ENCODE results near the gene HMGCL. TPM values are rescaled to one million over a fixed set of nuclear protein-coding genes. Genes with fewer than 3 reads are reported as not detected.

Gene HMGCL
- polyA plus RNA-seq, 3 donors = 17.8 to 26.7 (median 22.1) TPM

GRCh38 chr1:23865543-23865930 lies 40.3 kb upstream of the HMGCL start:
- Mint-ChIP-seq H3K4me1 (peaks cover 49% of the 10 kb centered on the region), H3K36me3 (peaks cover 33 to 42% of the 10 kb centered on the region in 2 donors), H3K4me3 (peak overlapping the region; percentile 20 to 21), H3K9me3 (peaks cover 0 to 9% (median 2%) of the 10 kb centered on the region in 7 donors), H3K27ac (peak overlapping the region in 1 of 7 donors; percentile 59), H3K27me3 (ENCODE audit: low read depth in 3 of 3) (peaks cover 0 to 13% (median 2%) of the 10 kb centered on the region in 3 donors)
- Histone ChIP-seq H3K4me2 (replicated peaks; ENCODE audit: extremely low read depth, low read length, poor library complexity, severe bottlenecking) (peak overlapping the region; percentile 1), H3K79me2 (ENCODE audit: insufficient read depth, low read length) (peaks cover 7% of the 10 kb centered on the region), H3K36me3 (replicated peaks in 1 of 2; ENCODE audit: control insufficient read depth in 1 of 2, insufficient read depth in 2 of 2, low read length in 2 of 2) (peaks cover 34 to 45% of the 10 kb centered on the region in 2 donors), H3K27ac (ENCODE audit: low read depth in 1 of 2, low read length in 2 of 2) (peak overlapping the region in 1 of 2 donors; percentile 13), H4K20me1 (ENCODE audit: insufficient read depth, low read length) (no peaks in the 10 kb centered on the region), H3K9ac (ENCODE audit: insufficient read depth, low read length, poor library complexity, severe bottlenecking) (no peak overlapping the region), H2AFZ (ENCODE audit: insufficient read depth, low read depth, low read length, poor library complexity, severe bottlenecking) (no peak overlapping the region), H3K4me3 (replicated peaks in 1 of 3; ENCODE audit: low read depth in 2 of 3, low read length in 3 of 3) (peak overlapping the region in 1 of 3 experiments; percentile 18), H3K9me3 (replicated peaks in 1 of 2; ENCODE audit: control insufficient read depth in 1 of 2, insufficient read depth in 1 of 2, low read length in 2 of 2) (no peaks in the 10 kb centered on the region), H3K27me3 (ENCODE audit: control insufficient read depth in 2 of 2, insufficient read depth in 2 of 2, low read length in 2 of 2) (no peaks in the 10 kb centered on the region), H3K4me1 (ENCODE audit: control insufficient read depth in 1 of 2, insufficient read depth in 2 of 2, low read length in 2 of 2) (peaks cover 47 to 48% of the 10 kb centered on the region in 2 donors)
- intact Hi-C loops (cut with micrococcal nuclease) = loop anchor here (5.0 kb wide), 3 partner anchors 52 to 78 kb away; no protein-coding TSS in a partner anchor
- 74% methylated on average over 3 of the region's 4 CpGs for WGBS (ENCODE audit: insufficient coverage)
- no peak for TF ChIP-seq CTCF (IDR thresholded peaks at IDR 0.05)
- peak; percentile 29 to 70 (median 42) for DNase-seq

DNA sequence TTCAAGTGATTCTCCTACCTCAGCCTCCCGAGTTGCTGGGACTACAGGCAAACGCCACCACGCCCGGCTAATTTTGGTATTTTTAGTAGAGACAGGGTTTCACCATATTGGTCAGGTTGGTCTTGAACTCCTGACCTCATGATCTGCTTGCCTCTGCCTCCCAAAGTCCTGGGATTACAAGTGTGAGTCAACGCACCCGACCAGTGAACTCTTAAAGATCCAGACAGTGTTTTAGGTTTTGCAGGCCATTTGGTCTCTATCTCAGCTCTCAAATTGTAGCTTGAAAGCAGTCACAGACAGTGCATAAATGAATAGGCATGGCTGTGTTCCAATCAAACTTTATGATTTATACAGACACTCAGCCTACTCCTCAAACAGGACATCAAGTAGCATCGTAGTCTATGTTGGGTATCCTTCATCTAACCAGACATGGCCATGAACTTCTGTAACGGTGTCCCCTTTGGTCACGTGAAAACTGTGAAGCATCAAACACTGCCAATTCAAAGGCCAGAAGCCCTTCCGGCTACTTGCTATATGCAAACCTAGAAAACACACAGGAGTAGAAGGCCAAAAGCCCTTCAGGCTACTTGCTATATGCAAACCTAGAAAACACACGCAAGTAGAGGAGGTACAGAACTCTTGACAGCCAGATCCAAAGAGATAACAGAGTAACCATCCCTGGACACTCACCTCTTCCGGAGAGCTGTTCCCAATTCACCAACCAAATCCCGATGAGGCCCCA lies 39.7 kb upstream of the HMGCL start:
- Histone ChIP-seq H3K27me3 (ENCODE audit: control insufficient read depth in 2 of 2, insufficient read depth in 2 of 2, low read length in 2 of 2) (no peaks in the 10 kb centered on the region), H3K9ac (ENCODE audit: insufficient read depth, low read length, poor library complexity, severe bottlenecking) (no peak overlapping the region), H3K36me3 (replicated peaks in 1 of 2; ENCODE audit: control insufficient read depth in 1 of 2, insufficient read depth in 2 of 2, low read length in 2 of 2) (peaks cover 36 to 48% of the 10 kb centered on the region in 2 donors), H3K9me3 (replicated peaks in 1 of 2; ENCODE audit: control insufficient read depth in 1 of 2, insufficient read depth in 1 of 2, low read length in 2 of 2) (no peaks in the 10 kb centered on the region), H3K4me3 (replicated peaks in 1 of 3; ENCODE audit: low read depth in 2 of 3, low read length in 3 of 3) (no peak overlapping the region), H3K4me2 (replicated peaks; ENCODE audit: extremely low read depth, low read length, poor library complexity, severe bottlenecking) (no peak overlapping the region), H3K79me2 (ENCODE audit: insufficient read depth, low read length) (peaks cover 7% of the 10 kb centered on the region), H3K27ac (ENCODE audit: low read depth in 1 of 2, low read length in 2 of 2) (no peak overlapping the region), H2AFZ (ENCODE audit: insufficient read depth, low read depth, low read length, poor library complexity, severe bottlenecking) (no peak overlapping the region), H4K20me1 (ENCODE audit: insufficient read depth, low read length) (no peaks in the 10 kb centered on the region), H3K4me1 (ENCODE audit: control insufficient read depth in 1 of 2, insufficient read depth in 2 of 2, low read length in 2 of 2) (peaks cover 41 to 43% of the 10 kb centered on the region in 2 donors)
- intact Hi-C loops (cut with micrococcal nuclease) = loop anchor here (5.0 kb wide), 3 partner anchors 52 to 78 kb away; no protein-coding TSS in a partner anchor
- peak overlapping the region in 2 of 7 donors; percentile 59 to 64 for H3K27ac Mint-ChIP-seq
- 97% methylated on average over 12 of the region's 13 CpGs for WGBS (ENCODE audit: insufficient coverage)
- DNase-seq = no peak
- H3K9me3 Mint-ChIP-seq = peaks cover 0 to 9% (median 2%) of the 10 kb centered on the region in 7 donors
- no peak overlapping the region for H3K4me3 Mint-ChIP-seq
- TF ChIP-seq CTCF (IDR thresholded peaks at IDR 0.05) = no peak
- peaks cover 0 to 13% (median 2%) of the 10 kb centered on the region in 3 donors for H3K27me3 Mint-ChIP-seq (ENCODE audit: low read depth in 3 of 3)
- H3K4me1 Mint-ChIP-seq = peaks cover 43% of the 10 kb centered on the region
- peaks cover 34 to 48% of the 10 kb centered on the region in 2 donors for H3K36me3 Mint-ChIP-seq
